ENCODE results near the gene SRRM3.

- TF ChIP-seq EZH2 (IDR thresholded peaks at IDR 0.05; ENCODE audit: insufficient read depth, poor library complexity, severe bottlenecking) (no peak), EZH2phosphoT487 (IDR thresholded peaks at IDR 0.05; ENCODE audit: insufficient read depth, low read depth) (no peak)
Observed at GRCh38 chr7:76232698-76233097, 31.0 kb downstream of the SRRM3 start.
